Measurements from ENCODE around the gene DGKI.

DGKI gene

GRCh38 chr7:137846827-137847567 is at the start of gene DGKI:
Gene DGKI, minus strand, starts transcription at chr7:137846974.
- no peak for DNase-seq

GRCh38 chr7:137895301-137896221 is 48.8 kb upstream of the DGKI start:
- no peak for DNase-seq

GRCh38 chr7:137893143-137893742 is 46.5 kb upstream of the DGKI start:
- DNase-seq, result no peak

DNA sequence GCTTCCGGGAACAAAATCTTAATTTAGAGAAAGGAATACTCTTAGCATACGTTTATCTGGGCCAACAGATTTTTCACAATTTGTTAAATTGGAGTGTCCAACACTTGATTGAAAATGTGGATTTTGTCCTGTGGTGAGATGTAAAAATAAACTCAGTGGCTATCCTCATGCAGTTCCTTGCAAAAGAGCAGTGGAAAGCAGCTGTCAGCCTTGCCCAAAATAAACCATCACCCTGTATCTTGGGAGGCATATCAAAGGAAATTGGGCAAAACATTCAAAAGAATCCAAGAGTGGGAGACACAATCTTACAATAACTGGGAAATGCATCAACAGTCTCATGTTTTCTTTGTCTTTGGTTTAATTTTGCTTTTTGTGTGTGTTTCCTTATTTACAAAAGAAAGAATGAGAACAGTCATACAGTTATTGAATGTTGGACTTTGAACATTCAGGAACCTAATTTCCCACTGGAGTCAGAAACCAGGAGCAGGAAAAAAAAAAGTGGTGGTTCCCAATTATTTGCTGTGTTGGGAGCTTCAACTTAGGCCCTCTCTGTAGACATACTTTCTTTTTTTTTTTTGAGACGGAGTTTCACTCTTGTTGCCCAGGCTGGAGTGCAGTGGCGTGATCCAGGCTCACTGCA is 44.4 kb upstream of the DGKI start:
- DNase-seq, result no peak

- DNase-seq, result no peak
Measured at GRCh38 chr7:137890449-137890921, 43.7 kb upstream of the DGKI start.

GRCh38 chr7:137888241-137888640 is 41.5 kb upstream of the DGKI start:
- no peak for DNase-seq

DNA sequence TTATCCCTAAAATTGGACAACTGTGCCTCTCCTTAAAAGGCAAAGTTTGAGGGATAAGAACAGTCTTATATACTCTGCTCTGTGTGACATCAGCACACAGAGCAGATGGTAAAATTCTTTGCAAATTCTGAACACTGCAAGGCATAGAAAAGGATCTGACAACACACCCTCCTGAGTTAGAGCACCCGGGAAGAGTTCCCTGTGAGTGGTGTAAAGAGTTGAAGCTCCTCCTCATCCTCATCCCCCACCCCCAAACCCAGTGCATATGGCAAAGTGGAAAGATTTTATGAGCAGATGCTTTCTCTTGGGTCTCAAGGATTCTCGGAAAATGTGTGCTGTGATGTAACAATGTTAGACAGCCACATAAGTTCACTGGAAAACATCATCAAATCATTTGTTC is 40.0 kb upstream of the DGKI start:
- DNase-seq, result no peak

DNA sequence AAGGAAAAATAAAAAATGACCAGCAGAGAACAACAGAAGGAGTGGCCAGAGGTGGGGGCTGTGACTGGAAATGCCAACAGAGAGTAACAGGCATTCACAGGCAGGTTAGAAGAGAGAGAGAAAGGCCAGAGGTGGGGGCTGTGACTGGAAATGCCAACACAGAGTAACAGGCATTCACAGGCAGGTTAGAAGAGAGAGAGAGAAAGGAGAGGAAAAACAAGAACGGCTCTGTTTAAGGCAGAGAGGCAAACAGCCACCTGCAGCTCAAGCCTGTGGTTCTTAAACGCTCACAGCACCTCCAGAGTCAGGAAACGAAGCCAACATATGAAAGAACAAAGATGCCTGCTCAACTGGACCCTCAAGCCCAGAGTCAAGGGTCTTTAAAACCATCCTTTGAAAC is 39.5 kb upstream of the DGKI start:
- no peak for DNase-seq

GRCh38 chr7:137885678-137886077 is 38.9 kb upstream of the DGKI start:
- DNase-seq, result no peak

DNA sequence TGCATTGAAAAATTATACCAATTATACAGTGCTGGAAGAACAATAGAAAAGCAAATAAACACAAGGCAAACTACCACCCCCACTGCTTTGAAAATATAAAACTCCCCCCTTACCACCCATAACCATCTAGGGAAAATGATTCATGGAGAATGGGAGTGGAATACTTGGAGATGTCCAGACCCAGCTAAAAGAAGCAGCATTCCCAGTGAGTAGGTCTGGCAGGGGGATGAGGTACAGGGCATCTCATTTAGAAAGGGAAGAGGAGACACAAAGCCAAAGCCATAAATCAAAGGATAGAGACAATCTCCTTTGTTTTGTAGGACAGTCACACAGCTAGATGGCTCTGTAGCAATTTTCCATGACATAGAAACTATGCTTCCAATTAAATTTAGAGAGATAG is 36.0 kb upstream of the DGKI start:
- no peak for DNase-seq

- no peak for DNase-seq
Measured at GRCh38 chr7:137882261-137882668, 35.5 kb upstream of the DGKI start.

GRCh38 chr7:137881607-137882260 is 35.0 kb upstream of the DGKI start:
- no peak for DNase-seq

- no peak for DNase-seq
Measured at GRCh38 chr7:137880432-137880831, 33.7 kb upstream of the DGKI start.

DNA sequence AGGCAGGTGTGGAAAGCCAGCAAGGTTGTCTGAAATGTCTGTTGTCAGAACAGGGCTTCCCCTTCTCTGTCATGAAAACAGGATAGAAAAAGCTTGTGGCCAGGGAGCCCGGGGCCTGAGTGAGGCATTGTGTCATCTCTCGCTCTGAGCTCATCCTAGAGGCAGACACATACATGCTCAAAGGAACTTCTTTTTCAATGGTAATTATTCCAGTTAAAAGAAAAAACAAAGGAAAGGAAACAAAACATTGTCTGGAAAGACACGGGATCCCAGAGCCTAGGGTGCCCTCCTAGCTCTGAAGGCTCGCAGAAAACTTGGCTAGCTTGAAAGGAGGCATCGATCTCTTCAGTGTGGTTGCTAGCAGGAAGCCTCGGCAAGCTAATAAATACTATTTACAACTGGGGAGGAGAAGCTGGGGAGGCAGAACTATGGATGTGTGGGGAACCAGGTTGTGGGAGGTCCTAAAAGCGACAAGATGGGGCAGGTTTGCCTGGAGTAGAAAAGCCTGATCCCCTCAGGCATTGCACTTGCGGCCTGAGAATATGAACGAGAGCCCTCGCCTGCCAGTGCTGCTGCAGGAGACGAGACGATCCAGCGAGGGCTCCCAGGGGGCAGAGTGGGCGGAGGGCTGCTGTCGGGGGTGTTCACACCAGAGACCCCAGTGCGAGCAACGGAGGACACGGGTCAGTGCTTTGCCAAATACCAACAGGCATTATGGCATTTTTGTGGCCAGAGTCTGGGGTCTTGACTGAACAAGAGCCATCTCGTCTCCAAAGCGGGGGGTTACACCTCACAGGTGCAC is 32.8 kb upstream of the DGKI start:
- DNase-seq, result no peak

GRCh38 chr7:137878333-137878961 is 31.7 kb upstream of the DGKI start:
- DNase-seq, result no peak

DNA sequence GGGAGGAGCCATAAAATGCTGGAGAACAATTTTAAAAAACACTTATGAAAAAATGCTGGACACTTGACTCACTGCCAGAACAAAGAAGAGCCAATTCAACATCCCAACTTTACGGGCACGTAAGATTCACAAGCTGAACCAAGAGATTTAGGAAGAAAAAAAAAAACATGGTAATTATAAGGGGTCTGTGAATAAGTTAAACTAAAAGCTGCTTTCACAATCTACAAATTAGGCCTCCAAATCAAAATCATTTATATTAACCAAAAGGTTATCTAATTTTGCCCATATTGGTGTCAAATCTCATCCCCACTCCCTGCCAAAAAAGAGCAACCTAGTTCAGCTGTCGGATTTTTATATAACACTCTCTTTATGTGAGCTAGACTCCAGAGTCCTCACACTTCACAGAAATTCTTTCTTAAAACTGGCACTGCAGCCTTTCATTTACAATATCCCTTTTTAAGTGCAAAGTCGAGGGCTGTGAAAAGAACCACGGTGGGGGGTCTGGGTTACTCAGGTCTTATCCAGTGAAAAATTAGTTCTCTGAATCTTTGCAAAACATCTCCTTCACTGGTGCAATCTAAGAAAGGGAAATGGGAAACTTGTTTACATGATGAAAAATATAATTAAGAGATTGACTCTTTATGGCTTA is 30.4 kb upstream of the DGKI start:
- DNase-seq, result no peak

DNA sequence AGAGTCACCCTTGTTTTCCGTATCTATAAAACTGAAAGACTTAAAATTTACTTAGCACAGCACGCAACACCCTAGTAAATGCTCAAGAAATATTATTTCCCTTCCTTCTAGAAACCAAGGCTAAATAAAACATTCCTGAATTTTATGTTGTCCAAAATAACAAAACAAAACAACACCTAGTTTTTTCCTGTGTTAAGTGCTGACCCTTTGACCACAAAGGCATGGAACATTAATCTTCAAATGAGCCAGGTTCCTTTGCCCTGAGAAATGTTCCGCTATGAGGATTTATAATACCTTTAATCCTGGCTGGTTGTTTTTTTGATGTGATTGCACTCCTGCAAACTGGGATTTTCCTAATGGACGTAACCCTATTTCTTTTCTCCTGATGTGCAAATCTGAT is 29.0 kb upstream of the DGKI start:
- no peak for DNase-seq

DNA sequence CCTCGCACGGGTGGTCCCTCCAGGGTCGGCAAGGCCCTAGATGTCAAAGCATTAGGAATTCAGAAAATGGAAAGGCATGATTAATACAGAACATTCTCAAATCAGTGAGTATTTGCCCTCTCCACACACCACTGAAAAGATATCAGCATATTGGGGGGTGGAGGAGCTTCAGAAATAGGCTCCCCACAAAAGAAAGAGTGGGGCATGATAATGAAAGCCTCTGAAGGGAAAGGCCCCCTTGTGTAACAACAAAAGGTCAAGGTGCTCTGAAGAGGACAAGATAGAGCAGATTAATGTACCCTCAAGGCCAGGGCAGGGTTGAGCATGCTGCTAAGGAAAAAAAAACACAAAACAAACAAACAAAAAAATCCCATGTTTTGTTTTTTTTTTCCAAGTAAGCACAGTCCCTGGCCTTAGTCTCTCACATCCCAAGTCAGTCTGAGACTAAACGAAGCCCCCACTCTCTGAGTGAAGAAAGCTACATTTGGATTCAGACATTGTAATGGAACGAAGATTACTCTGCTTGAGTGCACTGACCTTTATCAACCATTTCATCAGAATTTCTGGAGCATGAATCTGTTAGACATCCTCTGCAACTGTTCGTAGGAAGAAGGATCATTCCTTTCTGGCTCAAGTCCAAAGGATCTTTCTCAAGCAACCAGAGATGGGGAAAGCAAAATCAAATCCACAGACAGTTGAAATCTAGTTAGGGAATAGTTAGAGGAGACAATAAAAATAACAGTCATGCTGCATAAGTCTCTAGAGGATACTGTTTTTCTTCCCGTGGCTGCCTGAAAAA is 27.4 kb upstream of the DGKI start:
- no peak for DNase-seq

DNA sequence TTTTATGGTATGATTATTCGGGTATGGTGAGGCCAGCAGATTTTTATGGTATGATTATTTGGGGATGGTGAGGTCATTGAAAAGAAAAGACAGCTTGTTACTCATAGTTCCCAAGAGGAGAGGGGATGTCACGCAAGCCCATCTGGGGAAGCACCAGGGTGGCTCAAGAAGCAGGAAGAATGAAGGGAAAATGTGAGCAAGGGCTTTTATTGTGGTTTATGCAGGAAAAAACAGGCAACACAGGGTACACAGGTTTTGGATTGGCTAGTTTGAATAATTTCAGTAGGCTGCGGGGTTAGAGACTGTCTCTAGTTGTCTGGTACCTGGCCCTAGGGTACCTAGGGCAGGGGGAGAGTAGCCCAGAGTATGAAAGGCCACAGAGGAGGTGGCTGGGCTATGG is 26.8 kb upstream of the DGKI start:
- no peak for DNase-seq

Data from NCI-H1436 treated with DMSO at 0.1 percent for 48 hours (cell line).